Panc1 (cell line): ENCODE data around the gene FAM131A. TPM values are rescaled to one million over a fixed set of nuclear protein-coding genes. Genes with fewer than 3 reads are reported as not detected.

Experiments used
- ATAC-seq: fragments of 200-7000 bp; cut with Tn5 transposase; 2 replicates; pipeline ENCODE4 v1.9.1; 2020; ENCODE audit warnings: mild to moderate bottlenecking, moderate library complexity
- BruUV-seq: library from RNA; stranded (reverse); fragments of 400-500 nt; replicated peaks from 2 replicates; lab custom pipeline; 2021; lab: Mats Ljungman, UMichigan
- CTCF ChIA-PET: fragments of 300-600 bp; sonication (Branson Sonifier 250); formaldehyde crosslinking; loops from one replicate; lab custom pipeline; 2022; ENCODE audit warnings: antibody characterized with exemption; lab: Charles Lee
- POLR2A ChIA-PET: fragments of 300-600 bp; sonication (Branson Sonifier 250); formaldehyde crosslinking; loops from one replicate; lab custom pipeline; 2022; ENCODE audit warnings: antibody characterized with exemption; lab: Charles Lee
- DNase-seq: peaks from one replicate; pipeline ENCODE4 v3.0.0-alpha.2; 2010; ENCODE audit warnings: low read depth, low spot score
- H3K27ac ChIP-seq: 2 replicates; pipeline ENCODE4 v1.5.1; 2011; ENCODE audit warnings: mild to moderate bottlenecking, low read length, inconsistent platforms
- H3K27me3 ChIP-seq: fragments of 200-500 bp; sonication (Bioruptor generic); 2 replicates; pipeline ENCODE4 v1.6.0; 2014; ENCODE audit warnings: low read length, inconsistent platforms; ENCODE audit not compliant: control insufficient read depth, insufficient read depth
- H3K36me3 ChIP-seq: fragments of 200-500 bp; sonication (Bioruptor generic); 2 replicates; pipeline ENCODE4 v1.5.1; 2014; ENCODE audit warnings: inconsistent platforms, mild to moderate bottlenecking, low read length, moderate library complexity; ENCODE audit not compliant: control insufficient read depth, insufficient read depth
- H3K4me1 ChIP-seq: 2 replicates; pipeline ENCODE4 v1.5.1; 2011; ENCODE audit warnings: inconsistent platforms, mild to moderate bottlenecking, low read length, moderate library complexity; ENCODE audit not compliant: control insufficient read depth, insufficient read depth
- H3K4me3 ChIP-seq, 2 experiments: 2 replicates each; pipeline ENCODE4 v1.5.1; 2011 to 2012; ENCODE audit warnings: low read depth in 2 of 2, low read length in 2 of 2, mild to moderate bottlenecking in 2 of 2, inconsistent platforms in 1 of 2, moderate library complexity in 1 of 2
- H3K9me3 ChIP-seq: fragments of 200-500 bp; sonication (Bioruptor generic); 2 replicates; pipeline ENCODE4 v1.5.1; 2014; ENCODE audit warnings: low read depth, mild to moderate bottlenecking, inconsistent platforms, low read length, moderate library complexity; ENCODE audit not compliant: control insufficient read depth, insufficient read depth
- CTCF ChIP-seq: fragments of 450-650 bp; IDR thresholded peaks from 2 replicates; pipeline ENCODE4 v1.5.1; 2017; ENCODE audit warnings: mild to moderate bottlenecking
- POLR2AphosphoS5 ChIP-seq: IDR thresholded peaks from 2 replicates; pipeline ENCODE4 v1.6.1; 2012; ENCODE audit warnings: mild to moderate bottlenecking, low read depth, low read length, moderate library complexity
- REST ChIP-seq, 2 experiments: IDR thresholded peaks; 2 replicates each; pipeline ENCODE4 v1.6.1; 2011 to 2012; ENCODE audit warnings: low read depth in 2 of 2, control low read depth in 1 of 2, low read length in 1 of 2, mild to moderate bottlenecking in 1 of 2, moderate library complexity in 1 of 2; ENCODE audit not compliant: insufficient read depth in 1 of 2
- SIN3A ChIP-seq: IDR thresholded peaks from 2 replicates; pipeline ENCODE4 v1.6.1; 2012; ENCODE audit warnings: low read depth, mild to moderate bottlenecking, low read length, moderate library complexity, borderline replicate concordance; ENCODE audit not compliant: insufficient read depth
- TCF7L2 ChIP-seq: IDR thresholded peaks from 2 replicates; pipeline ENCODE4 v1.6.1; 2011; ENCODE audit warnings: mild to moderate bottlenecking, low read depth, low read length, inconsistent platforms
- in situ Hi-C: cut with HindIII; loops from 2 replicates; pipeline ENCODE4 v1.10.0; 2016; ENCODE audit warnings: low sequenced_read_pairs, low pct_unique_long_range_greater_than_20kb
- intact Hi-C: fragments of 100-400 bp; cut with micrococcal nuclease; formaldehyde crosslinking; loops from one replicate; pipeline ENCODE4 v1.10.0; 2022; ENCODE audit not compliant: unreplicated experiment
- total RNA-seq: library from RNA; stranded (reverse); gene quantifications from one replicate; pipeline ENCODE4 v1.2.1, GENCODE V29; 2021; ENCODE audit not compliant: unreplicated experiment

The FAM131A gene
- total RNA-seq, 1 experiment from 2014 or later, result 30.1 TPM

DNA sequence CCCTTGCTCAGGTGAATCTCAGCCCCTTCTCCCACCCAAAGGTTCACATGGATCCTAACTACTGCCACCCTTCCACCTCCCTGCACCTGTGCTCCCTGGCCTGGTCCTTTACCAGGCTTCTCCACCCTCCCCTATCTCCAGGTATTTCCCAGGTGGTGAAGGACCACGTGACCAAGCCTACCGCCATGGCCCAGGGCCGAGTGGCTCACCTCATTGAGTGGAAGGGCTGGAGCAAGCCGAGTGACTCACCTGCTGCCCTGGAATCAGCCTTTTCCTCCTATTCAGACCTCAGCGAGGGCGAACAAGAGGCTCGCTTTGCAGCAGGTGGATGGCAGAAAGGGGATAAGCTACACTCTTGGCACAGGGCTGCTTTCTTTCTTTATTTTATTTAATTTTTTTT lies 4.5 kb downstream of the FAM131A start:
- TF ChIP-seq CTCF (no peak), REST (IDR thresholded peaks at IDR 0.05; ENCODE audit: insufficient read depth in 1 of 2, low read depth in 2 of 2, low read length in 1 of 2) (no peak), TCF7L2 (no peak), SIN3A (no peak), POLR2AphosphoS5 (no peak)
- no peak overlapping the region for H3K4me3 ChIP-seq
- intact Hi-C loops (no loop called here), in situ Hi-C loops (no loop called here)
- peaks cover 11% of the 10 kb centered on the region for H3K4me1 ChIP-seq
- no peak overlapping the region for H3K27ac ChIP-seq
- H3K27me3 ChIP-seq, result no peaks in the 10 kb centered on the region
- no peaks in the 10 kb centered on the region; the same call in 1 of the 2 replicates for H3K36me3 ChIP-seq
- ATAC-seq (no peak), DNase-seq (no peak)
- POLR2A ChIA-PET, result no interaction called here
- CTCF ChIA-PET, result no interaction called here
- H3K9me3 ChIP-seq, result no peaks in the 10 kb centered on the region
- no TSS peak for BruUV-seq

DNA sequence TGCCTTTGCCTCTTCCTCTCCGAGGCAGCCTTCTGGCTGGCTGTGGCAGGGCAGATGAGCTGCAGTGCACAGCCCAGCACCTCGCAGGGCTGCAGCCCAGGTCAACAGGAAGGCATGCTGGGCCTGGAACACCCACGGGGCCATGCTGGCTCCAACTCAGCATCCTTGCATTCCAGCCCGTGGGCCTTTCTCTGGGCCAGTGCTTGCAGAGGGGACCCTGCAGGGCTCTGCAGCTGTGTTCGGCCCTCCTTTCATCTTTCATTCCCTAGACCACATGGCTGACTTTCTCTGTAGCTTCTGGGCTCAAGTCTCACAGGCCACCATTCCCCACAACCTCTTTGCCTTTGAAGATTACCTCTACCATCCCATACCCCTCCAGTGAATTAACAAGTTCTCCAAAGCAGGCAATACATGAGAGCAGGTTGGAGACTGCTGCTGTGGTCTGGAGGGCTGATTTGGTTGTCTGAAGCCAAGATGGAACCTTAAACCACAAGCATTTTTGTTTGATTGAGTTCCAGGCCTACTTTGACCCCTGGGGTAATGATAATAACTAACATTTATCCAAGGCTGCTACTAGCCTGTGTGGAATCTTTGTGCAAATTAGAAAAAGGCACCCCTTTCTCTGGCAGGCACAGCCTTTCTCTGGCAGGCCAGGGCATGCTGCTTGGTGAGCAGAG lies 5.9 kb downstream of the FAM131A start:
- H3K9me3 ChIP-seq, result no peaks in the 10 kb centered on the region

More for the DNA sequence above, 5.9 kb downstream of the FAM131A start:
- no peak for DNase-seq
- Histone ChIP-seq H3K36me3 (no peaks in the 10 kb centered on the region; the same call in 1 of the 2 replicates), H3K4me1 (peaks cover 6% of the 10 kb centered on the region; the same call in 1 of the 2 replicates), H3K4me3 (no peak overlapping the region), H3K27ac (no peak overlapping the region), H3K27me3 (no peaks in the 10 kb centered on the region)
- intact Hi-C loops (no loop called here), in situ Hi-C loops (no loop called here)
- ChIA-PET CTCF (no interaction called here), POLR2A (no interaction called here)
- ATAC-seq, result no peak
- no peak for TF ChIP-seq SIN3A
- no peak for TF ChIP-seq POLR2AphosphoS5
- no peak for TF ChIP-seq CTCF
- TF ChIP-seq REST (IDR thresholded peaks at IDR 0.05; ENCODE audit: insufficient read depth in 1 of 2, low read depth in 2 of 2, low read length in 1 of 2), result no peak
- TF ChIP-seq TCF7L2, result no peak
- BruUV-seq, result no TSS peak
